Smooth muscle cell (in vitro differentiated cells): ENCODE measurements around the gene CLIC1. TPM values are rescaled to one million over a fixed set of nuclear protein-coding genes. Genes with fewer than 3 reads are reported as not detected.
"Not testable (repeated sequence)": the region's sequence is repeated elsewhere in the genome, so short reads cannot be mapped to it uniquely, and the experiment has no call there.

Source experiments
- DNase-seq: peaks from one replicate; lab custom pipeline; 2025; ENCODE audit not compliant: unreplicated experiment; lab: John Stamatoyannopoulos, UW
- H2AFZ ChIP-seq: fragments of 200-600 bp; sonication (generic); 2 replicates; pipeline ENCODE4 v1.6.0; 2016; ENCODE audit warnings: antibody characterized with exemption, low read depth, mild to moderate bottlenecking
- H3F3A ChIP-seq: fragments of 200-600 bp; sonication (generic); 2 replicates; pipeline ENCODE4 v1.6.0; 2017; ENCODE audit warnings: antibody characterized with exemption, low read depth
- H3K27ac ChIP-seq: fragments of 200-600 bp; sonication (generic); 2 replicates; pipeline ENCODE4 v1.5.1; 2016; ENCODE audit warnings: low read depth, mild to moderate bottlenecking
- H3K27me3 ChIP-seq: fragments of 200-600 bp; sonication (generic); 2 replicates; pipeline ENCODE4 v1.6.1; 2016; ENCODE audit warnings: low read depth, mild to moderate bottlenecking
- H3K36me3 ChIP-seq: fragments of 200-600 bp; sonication (generic); 2 replicates; pipeline ENCODE4 v1.5.1; 2016; ENCODE audit warnings: low read depth
- H3K4me1 ChIP-seq: fragments of 200-600 bp; sonication (generic); 2 replicates; pipeline ENCODE4 v1.5.1; 2016; ENCODE audit warnings: low read depth
- H3K4me2 ChIP-seq: fragments of 200-600 bp; sonication (generic); 2 replicates; pipeline ENCODE4 v1.6.0; 2016; ENCODE audit warnings: mild to moderate bottlenecking
- H3K4me3 ChIP-seq: fragments of 200-600 bp; sonication (generic); 2 replicates; pipeline ENCODE4 v1.5.1; 2016; ENCODE audit warnings: mild to moderate bottlenecking
- H3K79me2 ChIP-seq: fragments of 200-600 bp; sonication (generic); 2 replicates; pipeline ENCODE4 v1.6.0; 2016; ENCODE audit warnings: low read depth, mild to moderate bottlenecking
- H3K9ac ChIP-seq: fragments of 200-600 bp; sonication (generic); 2 replicates; pipeline ENCODE4 v1.6.0; 2016; ENCODE audit warnings: low read depth
- H3K9me3 ChIP-seq: fragments of 200-600 bp; sonication (generic); replicated peaks from 2 replicates; pipeline ENCODE4 v1.5.1; 2016; ENCODE audit warnings: low read depth
- H4K20me1 ChIP-seq: fragments of 200-600 bp; sonication (generic); 2 replicates; pipeline ENCODE4 v1.6.0; 2016; ENCODE audit warnings: low read depth
- WGBS: methylation state at CpG from one replicate; pipeline ENCODE4 v1.1.7; 2016; ENCODE audit warnings: low lambda C conversion rate; 5-methylcytosine and 5-hydroxymethylcytosine counted together
- polyA plus RNA-seq: library from polyadenylated mRNA; unstranded; fragments of >200 nt; fragmentation: Nextera tagmentation; extraction: Ambion mirVana; gene quantifications from 2 replicates; pipeline ENCODE4 v1.2.1, GENCODE V29; 2016
- total RNA-seq: library from RNA; depleted of rRNA; stranded (reverse); fragments of >200 nt; gene quantifications from 2 replicates; pipeline ENCODE4 v1.2.3, GENCODE V29; 2014
- TF ChIP-seq, protein P1 (sequence below): fragments of 200-600 bp; sonication (generic); IDR thresholded peaks from 2 replicates; pipeline ENCODE4 v1.5.1; 2017; ENCODE audit warnings: borderline replicate concordance, mild to moderate bottlenecking, antibody characterized with exemption; ENCODE audit not compliant: insufficient read depth, poor library complexity, severe bottlenecking

CLIC1 gene
- total and polyA plus RNA-seq, 2 experiments from 2014 or later = 417 to 628 TPM

DNA sequence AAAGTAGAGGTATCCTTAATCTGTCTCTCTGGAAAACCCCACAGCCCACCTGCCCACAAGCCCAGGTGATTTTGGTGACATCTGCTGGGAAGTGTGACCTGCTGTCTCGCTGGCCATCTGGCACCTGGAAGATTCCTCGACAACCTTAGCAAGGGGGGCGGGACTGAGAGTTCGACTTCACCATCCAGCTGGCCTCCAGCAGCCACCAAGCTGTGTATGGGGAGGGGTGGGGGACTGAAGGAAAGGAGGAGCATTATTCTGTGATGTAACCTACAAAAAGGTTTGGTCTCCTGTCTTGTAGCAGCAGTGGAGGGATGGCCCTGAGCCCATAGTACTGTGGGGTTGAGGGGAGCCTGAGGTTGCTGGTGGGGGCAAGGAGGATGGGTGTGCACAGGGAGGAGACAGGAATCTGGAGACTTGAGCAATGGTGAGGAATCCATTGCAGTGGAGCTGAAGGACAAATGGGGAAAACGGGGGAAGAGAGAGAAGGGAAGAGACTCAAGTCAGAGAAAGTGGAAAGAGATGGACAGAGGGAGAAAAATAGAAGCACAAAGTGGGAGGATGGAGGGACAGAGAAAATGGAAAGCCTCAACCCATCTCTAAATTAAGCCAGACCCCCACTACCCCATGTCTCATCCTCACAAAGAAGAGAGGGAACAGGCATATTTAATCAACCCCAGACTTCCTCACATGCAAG is 25.7 kb downstream of the CLIC1 start:
- Histone ChIP-seq H3K79me2 (no peaks in the 10 kb centered on the region), H3K36me3 (no peaks in the 10 kb centered on the region), H2AFZ (no peak overlapping the region), H3K4me1 (peaks cover 21% of the 10 kb centered on the region), H3K9ac (no peak overlapping the region), H3K27me3 (no peaks in the 10 kb centered on the region), H3K27ac (no peak overlapping the region), H3K9me3 (no peaks in the 10 kb centered on the region), H3F3A (no peaks in the 10 kb centered on the region), H4K20me1 (no peaks in the 10 kb centered on the region), H3K4me2 (no peak overlapping the region), H3K4me3 (no peak overlapping the region)
- WGBS = 86% methylated on average over 5 of the region's 5 CpGs
- TF ChIP-seq, protein P1, sequence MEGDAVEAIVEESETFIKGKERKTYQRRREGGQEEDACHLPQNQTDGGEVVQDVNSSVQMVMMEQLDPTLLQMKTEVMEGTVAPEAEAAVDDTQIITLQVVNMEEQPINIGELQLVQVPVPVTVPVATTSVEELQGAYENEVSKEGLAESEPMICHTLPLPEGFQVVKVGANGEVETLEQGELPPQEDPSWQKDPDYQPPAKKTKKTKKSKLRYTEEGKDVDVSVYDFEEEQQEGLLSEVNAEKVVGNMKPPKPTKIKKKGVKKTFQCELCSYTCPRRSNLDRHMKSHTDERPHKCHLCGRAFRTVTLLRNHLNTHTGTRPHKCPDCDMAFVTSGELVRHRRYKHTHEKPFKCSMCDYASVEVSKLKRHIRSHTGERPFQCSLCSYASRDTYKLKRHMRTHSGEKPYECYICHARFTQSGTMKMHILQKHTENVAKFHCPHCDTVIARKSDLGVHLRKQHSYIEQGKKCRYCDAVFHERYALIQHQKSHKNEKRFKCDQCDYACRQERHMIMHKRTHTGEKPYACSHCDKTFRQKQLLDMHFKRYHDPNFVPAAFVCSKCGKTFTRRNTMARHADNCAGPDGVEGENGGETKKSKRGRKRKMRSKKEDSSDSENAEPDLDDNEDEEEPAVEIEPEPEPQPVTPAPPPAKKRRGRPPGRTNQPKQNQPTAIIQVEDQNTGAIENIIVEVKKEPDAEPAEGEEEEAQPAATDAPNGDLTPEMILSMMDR = no peak
- DNase-seq = no peak

DNA sequence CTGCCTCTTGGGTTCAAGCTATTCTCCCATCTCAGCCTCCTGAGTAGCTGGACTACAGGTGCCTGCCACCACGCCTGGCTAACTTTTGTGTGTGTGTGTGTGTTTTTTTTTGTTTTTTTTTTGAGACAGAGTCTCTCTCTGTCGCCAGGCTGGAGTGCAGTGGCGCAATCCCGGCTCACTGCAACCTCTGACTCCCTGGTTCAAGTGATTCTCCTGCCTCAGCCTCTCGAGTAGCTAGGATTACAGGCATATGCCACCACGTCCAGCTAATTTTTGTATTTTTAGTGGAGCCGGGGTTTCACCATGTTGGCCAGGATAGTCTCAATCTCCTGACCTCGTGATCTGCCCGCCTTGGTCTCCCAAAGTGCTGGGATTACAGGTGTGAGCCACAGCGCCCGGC is 27.2 kb downstream of the CLIC1 start:
- H3K27me3 ChIP-seq, H3F3A ChIP-seq, H3K27ac ChIP-seq, H2AFZ ChIP-seq, H4K20me1 ChIP-seq, H3K9me3 ChIP-seq, H3K4me2 ChIP-seq, H3K79me2 ChIP-seq, H3K9ac ChIP-seq, DNase-seq, H3K36me3 ChIP-seq, H3K4me3 ChIP-seq: not testable (repeated sequence)
- H3K4me1 ChIP-seq = peaks cover 12% of the 10 kb centered on the region
- 92% methylated on average over 11 of the region's 11 CpGs for WGBS

DNA sequence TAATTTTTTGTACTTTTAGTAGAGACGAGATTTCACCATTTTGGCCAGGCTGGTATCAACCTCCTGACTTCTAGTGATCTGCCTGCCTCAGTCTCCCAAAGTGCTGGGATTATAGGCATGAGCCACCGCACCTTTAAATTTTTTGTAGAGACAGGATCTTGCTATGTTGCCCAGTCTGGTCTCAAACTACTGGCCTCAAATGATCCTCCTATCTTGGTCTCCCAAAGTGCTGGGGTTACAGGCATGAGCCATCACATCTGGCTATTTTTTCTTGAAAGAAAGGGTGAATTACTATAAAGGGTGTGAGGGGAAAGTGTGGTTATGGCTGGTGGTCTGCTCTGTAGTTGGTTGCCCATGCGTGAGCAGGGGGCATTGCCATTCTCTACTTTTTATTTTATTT is 28.1 kb downstream of the CLIC1 start:
- no peaks in the 10 kb centered on the region for H3K9me3 ChIP-seq
- no peak overlapping the region for H2AFZ ChIP-seq
- H3K9ac ChIP-seq = no peak overlapping the region

DNA sequence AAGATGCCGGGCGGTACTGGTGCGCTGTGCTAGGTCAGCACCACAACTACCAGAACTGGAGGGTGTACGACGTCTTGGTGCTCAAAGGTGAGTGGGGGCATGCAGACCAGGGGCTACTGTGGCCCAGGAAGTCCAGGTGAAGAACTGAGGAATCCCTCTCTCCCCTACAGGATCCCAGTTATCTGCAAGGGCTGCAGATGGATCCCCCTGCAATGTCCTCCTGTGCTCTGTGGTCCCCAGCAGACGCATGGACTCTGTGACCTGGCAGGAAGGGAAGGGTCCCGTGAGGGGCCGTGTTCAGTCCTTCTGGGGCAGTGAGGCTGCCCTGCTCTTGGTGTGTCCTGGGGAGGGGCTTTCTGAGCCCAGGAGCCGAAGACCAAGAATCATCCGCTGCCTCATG is 28.6 kb downstream of the CLIC1 start:
- H3K27ac ChIP-seq = no peak overlapping the region
- no peaks in the 10 kb centered on the region for H3K27me3 ChIP-seq
- H3K79me2 ChIP-seq = peaks cover 2% of the 10 kb centered on the region
- H3K4me2 ChIP-seq = no peak overlapping the region
- no peak overlapping the region for H2AFZ ChIP-seq
- H3K9me3 ChIP-seq = no peaks in the 10 kb centered on the region
- no peaks in the 10 kb centered on the region for H3F3A ChIP-seq
- H4K20me1 ChIP-seq = no peaks in the 10 kb centered on the region
- H3K36me3 ChIP-seq = no peaks in the 10 kb centered on the region
- no peaks in the 10 kb centered on the region for H3K4me1 ChIP-seq
- WGBS = 98% methylated on average over 10 of the region's 10 CpGs
- H3K9ac ChIP-seq = no peak overlapping the region
- no peak for DNase-seq
- no peak overlapping the region for H3K4me3 ChIP-seq
- TF ChIP-seq, protein P1 = no peak

More for the DNA sequence above, 28.1 kb downstream of the CLIC1 start:
- Histone ChIP-seq H3K4me2 (no peak overlapping the region), H3K4me3 (no peak overlapping the region), H4K20me1 (no peaks in the 10 kb centered on the region), H3K27me3 (no peaks in the 10 kb centered on the region), H3F3A (no peaks in the 10 kb centered on the region), H3K79me2 (no peaks in the 10 kb centered on the region), H3K27ac (no peak overlapping the region), H3K36me3 (no peaks in the 10 kb centered on the region), H3K4me1 (peaks cover 3% of the 10 kb centered on the region)
- DNase-seq = no peak
- 96% methylated on average over 3 of the region's 3 CpGs for WGBS
- TF ChIP-seq, protein P1 = no peak
